IPS-18a (cell line): ENCODE measurements around the gene ABLIM2.

ENCODE experiments used
- H3K27ac ChIP-seq: one replicate; pipeline ENCODE4 v1.5.1; 2013; ENCODE audit warnings: low read length
- H3K27me3 ChIP-seq: one replicate; pipeline ENCODE4 v1.6.1; 2013; ENCODE audit warnings: mild to moderate bottlenecking, low read length; ENCODE audit not compliant: control insufficient read depth, insufficient read depth
- H3K36me3 ChIP-seq: one replicate; pipeline ENCODE4 v1.6.1; 2013; ENCODE audit warnings: low read depth, low read length; ENCODE audit not compliant: control insufficient read depth
- H3K4me1 ChIP-seq: one replicate; pipeline ENCODE4 v1.6.1; 2013; ENCODE audit warnings: low read depth, low read length; ENCODE audit not compliant: control insufficient read depth
- H3K4me3 ChIP-seq: one replicate; pipeline ENCODE4 v1.5.1; 2013; ENCODE audit warnings: low read length
- H3K9ac ChIP-seq: one replicate; pipeline ENCODE4 v1.6.1; 2013; ENCODE audit warnings: mild to moderate bottlenecking, low read length, moderate library complexity
- H3K9me3 ChIP-seq: one replicate; pipeline ENCODE4 v1.6.1; 2013; ENCODE audit warnings: low read depth, low read length; ENCODE audit not compliant: control insufficient read depth

ABLIM2 gene

DNA sequence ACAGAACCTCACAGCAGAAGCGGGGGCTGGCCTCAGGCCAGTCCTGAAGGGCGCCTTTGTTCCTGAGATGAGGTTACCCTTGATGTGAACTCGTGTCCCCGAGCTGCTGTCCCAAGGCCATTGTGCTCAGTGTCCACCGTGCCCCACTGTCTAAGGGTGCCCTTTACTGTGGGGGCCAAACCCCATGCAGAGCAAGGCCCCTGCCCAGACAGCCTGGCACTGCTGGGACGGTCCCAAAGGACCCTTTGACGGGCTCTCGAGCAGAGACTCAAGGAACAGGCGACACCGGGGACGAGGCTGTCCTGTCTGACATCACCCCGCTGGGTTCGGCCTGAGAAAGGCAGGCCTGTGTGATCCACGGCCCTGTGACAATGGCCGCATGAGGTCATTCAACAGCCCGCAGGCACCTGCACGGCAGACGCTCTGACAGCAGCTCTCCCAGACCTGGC is 100.6 kb downstream of the ABLIM2 start:
- Histone ChIP-seq H3K36me3 (no peaks in the 10 kb centered on the region), H3K27me3 (no peaks in the 10 kb centered on the region), H3K27ac (no peak overlapping the region), H3K4me1 (no peaks in the 10 kb centered on the region), H3K4me3 (no peak overlapping the region), H3K9ac (no peak overlapping the region), H3K9me3 (no peaks in the 10 kb centered on the region)

DNA sequence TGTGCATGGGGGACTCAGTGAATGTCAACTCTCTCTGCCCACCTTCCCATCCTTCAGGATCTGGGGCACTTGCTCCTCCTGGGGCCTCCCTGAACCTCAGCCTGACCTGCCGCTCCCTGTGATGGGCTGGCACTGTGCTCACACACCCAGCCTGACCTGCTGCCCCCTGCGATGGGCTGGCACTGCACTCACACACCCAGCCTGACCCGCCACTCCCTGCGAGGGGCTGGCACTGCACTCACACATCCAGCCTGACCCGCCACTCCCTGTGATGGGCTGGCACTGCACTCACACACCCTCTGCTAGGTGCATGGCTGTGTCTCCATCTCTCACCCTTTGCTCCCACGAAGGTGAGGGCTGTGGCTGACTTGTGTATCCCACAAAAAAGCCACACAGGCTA is 103.4 kb downstream of the ABLIM2 start:
- Histone ChIP-seq H3K27ac (no peak overlapping the region), H3K4me3 (no peak overlapping the region)

DNA sequence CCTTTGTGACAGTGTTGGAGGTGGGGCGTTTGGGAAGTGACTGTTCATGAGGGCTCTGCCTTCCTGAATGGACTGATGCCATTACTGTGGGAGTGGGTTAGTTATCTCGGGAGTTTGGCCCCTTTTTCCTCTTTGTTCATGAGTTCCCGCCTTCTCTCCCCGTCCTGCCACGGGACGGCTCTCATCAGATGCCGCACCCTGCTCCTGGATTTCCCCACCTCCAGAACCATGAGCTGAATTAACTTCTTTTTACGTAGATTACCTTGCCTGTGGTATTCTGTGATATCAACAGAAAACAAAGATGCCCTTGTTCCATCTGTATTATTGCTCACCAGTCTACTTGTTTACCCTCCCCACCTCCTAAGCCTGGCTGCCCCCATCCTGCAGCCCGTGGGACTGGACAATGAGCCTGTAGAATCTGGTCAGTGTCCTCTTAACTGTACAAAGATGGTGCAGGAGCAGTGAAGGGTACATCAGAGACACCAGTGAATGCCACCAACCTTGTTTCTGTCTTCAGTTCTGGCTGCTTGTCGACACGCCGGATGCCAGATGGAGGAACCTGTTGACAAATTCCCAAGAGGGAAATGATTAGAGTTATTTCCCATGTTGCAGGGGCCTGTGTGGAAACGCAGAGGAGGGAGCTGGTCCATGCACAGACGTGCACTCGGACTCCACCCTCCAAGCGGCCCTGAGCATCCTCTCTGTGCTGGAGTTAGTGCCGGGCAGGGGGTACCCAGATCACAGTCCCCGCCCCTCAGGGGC is 104.7 kb downstream of the ABLIM2 start:
- H3K4me1 ChIP-seq, result peaks cover 32% of the 10 kb centered on the region
- H3K27me3 ChIP-seq, result no peaks in the 10 kb centered on the region
- no peak overlapping the region for H3K27ac ChIP-seq
- no peaks in the 10 kb centered on the region for H3K9me3 ChIP-seq
- no peak overlapping the region for H3K4me3 ChIP-seq
- H3K36me3 ChIP-seq, result no peaks in the 10 kb centered on the region
- H3K9ac ChIP-seq, result no peak overlapping the region

More for the DNA sequence above, 103.4 kb downstream of the ABLIM2 start:
- Histone ChIP-seq H3K4me1 (peaks cover 19% of the 10 kb centered on the region), H3K36me3 (no peaks in the 10 kb centered on the region), H3K27me3 (no peaks in the 10 kb centered on the region), H3K9ac (no peak overlapping the region), H3K9me3 (no peaks in the 10 kb centered on the region)

DNA sequence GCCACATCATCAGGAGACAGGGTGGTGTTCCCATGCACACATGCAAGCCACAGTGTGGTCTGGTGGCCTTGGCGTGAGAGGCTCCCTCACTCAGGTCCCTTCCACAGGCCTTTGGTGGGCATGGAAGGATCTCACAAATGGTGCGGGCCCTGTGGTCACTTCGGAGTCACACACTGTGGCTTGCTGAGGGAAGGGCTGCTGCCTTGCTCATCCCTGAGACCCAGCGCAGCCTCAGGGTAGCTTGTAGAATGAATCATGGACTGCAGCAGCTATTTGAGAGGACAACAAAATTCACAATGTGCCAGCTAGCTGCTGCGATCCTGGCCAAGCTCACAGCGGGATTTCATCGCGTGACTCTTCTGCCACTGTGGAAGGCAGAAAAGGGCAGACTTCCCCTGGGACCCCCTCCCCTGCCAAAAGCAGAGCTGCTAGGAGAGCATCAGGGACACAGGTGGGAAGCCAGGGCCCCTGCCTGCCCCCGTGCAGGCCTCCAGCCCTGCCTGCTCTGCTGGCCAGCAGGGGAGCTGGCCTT is 106.4 kb downstream of the ABLIM2 start:
- no peak overlapping the region for H3K9ac ChIP-seq
- H3K27ac ChIP-seq, result no peak overlapping the region
- no peaks in the 10 kb centered on the region for H3K9me3 ChIP-seq
- no peaks in the 10 kb centered on the region for H3K27me3 ChIP-seq
- H3K36me3 ChIP-seq, result no peaks in the 10 kb centered on the region
- peaks cover 46% of the 10 kb centered on the region for H3K4me1 ChIP-seq
- H3K4me3 ChIP-seq, result no peak overlapping the region

DNA sequence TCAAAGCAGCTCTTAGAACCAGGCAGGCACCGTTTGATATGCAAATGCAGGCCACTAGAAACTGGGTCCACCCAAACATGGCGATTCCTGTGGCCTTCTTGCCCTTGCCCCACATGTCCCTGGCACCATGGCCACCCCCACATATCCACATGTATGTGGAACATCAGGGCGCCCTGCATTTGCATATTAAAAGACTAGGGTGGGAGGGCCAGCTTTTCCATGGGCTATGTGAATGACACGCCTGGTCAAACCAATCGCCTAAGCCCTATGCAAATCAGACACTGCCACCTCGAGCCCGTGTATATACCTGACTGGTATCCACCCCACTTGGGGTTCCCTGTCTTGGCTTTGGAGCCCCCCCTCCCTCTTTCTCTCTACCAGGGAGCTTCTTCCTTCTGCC is 107.0 kb downstream of the ABLIM2 start:
- Histone ChIP-seq H3K9ac (no peak overlapping the region), H3K27ac (no peak overlapping the region), H3K36me3 (no peaks in the 10 kb centered on the region), H3K4me3 (no peak overlapping the region), H3K27me3 (no peaks in the 10 kb centered on the region), H3K4me1 (peaks cover 46% of the 10 kb centered on the region), H3K9me3 (no peaks in the 10 kb centered on the region)

DNA sequence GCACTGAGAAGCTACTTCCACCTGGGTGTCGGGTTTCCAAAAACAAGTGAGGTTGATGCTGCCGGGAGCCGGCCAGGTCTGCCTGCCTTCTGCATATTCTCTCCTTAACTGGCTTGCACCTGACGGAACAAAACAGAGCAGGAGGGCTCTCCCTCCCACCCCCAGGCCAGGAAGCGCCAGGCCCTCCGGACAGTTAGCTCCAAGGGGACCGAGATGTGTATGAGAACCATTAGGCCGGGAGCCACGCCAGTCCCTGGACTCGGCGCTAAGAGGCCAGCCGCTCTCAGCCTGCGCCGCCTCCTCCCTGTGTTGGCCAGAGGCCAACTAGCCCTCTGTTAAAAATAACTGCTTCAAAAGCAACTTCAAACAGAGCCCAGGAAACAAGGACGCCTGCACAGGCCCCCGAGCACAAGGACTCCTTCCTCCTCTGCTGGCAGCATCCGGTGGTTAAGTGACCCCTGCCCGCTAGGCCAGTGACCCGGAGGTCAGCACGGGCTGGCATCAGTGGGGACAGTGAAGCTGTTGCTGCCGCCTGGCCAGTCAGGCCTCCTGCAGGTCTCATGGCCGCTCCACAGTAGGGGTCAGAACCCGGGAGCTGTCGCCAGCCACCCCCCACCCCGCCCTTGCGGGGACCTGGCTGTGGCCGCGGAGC is 107.9 kb downstream of the ABLIM2 start:
- Histone ChIP-seq H3K27ac (peak overlapping the region; percentile 1), H3K9me3 (no peaks in the 10 kb centered on the region), H3K9ac (no peak overlapping the region), H3K36me3 (no peaks in the 10 kb centered on the region), H3K27me3 (no peaks in the 10 kb centered on the region), H3K4me3 (peak overlapping the region; percentile 26), H3K4me1 (peaks cover 46% of the 10 kb centered on the region)

DNA sequence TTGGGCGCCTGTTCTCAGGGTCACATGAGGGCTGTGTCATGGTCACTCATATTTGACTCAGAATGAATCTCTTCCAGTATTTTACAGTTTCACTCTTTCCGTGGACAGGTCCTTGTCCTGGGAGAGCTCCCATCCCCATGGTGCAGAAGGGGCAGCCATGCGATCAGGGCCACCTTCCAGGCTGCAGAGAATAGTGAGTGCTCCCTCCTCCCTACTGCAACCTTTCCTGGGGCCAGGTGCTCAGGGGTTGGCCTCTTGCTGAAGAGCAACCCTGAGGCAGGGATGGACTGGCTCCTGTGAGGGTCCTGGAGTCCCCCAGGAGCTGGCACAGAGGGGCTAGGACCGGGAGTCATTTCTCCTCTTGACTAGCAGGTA is 108.4 kb downstream of the ABLIM2 start:
- H3K9me3 ChIP-seq, result no peaks in the 10 kb centered on the region
- no peak overlapping the region for H3K9ac ChIP-seq
- H3K36me3 ChIP-seq, result no peaks in the 10 kb centered on the region
- H3K27ac ChIP-seq, result peak overlapping the region; percentile 1
- peak overlapping the region; percentile 26 for H3K4me3 ChIP-seq
- peaks cover 46% of the 10 kb centered on the region for H3K4me1 ChIP-seq
- no peaks in the 10 kb centered on the region for H3K27me3 ChIP-seq

DNA sequence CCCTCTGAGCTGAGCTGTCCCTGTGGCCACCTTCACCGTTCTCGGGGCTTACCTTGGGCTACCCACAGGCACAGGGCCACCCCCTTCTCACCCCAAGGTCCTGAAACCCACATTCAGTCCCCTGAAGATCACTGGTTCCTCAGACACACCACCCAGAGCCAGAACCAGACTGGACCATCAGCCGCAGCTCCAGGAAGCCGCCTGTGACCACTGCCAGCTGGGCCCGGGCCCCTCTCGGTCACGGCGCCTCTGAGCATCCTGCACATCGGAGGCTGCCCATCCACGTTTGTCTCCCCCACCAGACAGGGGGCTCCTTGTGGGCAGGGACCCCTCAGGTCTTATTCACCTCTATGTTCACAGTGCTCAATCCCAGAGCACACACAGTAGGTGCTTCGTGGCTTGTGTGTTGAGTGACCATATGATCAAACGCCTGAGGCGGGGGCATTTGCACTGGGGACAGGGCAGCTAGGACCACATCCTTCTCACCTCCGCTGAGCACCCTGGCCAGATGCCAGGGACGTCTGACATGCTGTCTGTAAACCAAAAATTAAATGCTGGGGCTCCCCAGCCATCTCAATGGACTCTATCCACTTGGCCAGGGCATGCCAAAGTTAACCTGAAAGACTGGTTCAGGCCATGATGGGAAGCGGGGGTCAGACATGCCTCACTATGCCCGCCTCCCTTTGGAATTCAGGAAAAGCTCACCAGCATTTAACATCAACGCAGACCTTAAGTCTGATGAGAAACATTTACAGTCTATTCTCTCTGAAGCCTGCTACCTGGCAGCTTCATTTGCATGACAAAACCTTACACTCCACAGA is 109.5 kb downstream of the ABLIM2 start:
- Histone ChIP-seq H3K4me3 (no peak overlapping the region), H3K9me3 (no peaks in the 10 kb centered on the region), H3K9ac (no peak overlapping the region), H3K4me1 (peaks cover 46% of the 10 kb centered on the region), H3K27ac (no peak overlapping the region), H3K27me3 (no peaks in the 10 kb centered on the region), H3K36me3 (no peaks in the 10 kb centered on the region)

DNA sequence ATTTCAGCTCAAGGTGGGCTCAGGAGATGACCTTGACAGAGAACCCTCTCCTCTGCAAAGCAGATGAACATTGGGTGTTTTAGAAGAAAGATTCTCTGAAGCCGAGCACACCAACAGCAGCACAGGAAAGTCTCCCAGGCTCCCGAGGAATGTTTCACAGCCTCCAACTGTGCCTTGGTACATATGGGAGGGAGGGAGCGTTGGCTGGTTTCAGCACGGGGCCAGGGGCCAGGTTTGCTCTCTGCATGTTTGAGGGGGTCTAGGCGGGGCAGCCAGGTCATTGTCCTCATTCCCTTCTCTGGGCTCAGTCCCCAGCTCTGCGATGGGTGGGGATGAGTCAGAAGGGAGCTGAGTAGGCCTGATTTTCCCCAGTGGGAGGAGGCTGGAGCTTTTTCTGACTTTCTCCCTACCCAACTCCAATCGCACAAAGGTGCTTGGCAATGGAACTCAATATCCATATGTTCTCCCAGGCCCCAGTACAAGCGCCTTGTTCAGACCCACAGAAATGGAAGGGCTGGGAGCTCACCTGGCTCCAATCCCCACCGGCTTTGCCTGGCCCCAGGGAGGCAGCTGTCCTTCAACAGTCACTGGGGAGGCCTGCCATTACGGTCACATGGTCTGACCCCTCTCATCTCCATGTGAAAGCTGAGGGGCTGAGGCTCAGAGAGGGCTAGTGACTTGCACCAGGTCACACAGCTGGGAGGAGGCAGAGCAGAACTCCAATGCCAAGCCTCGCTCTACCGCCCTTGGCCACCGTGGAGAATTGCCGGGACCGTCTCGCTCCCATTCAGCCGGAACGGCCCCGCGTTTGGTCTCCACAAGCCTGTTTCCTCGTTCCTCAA is 110.6 kb downstream of the ABLIM2 start:
- Histone ChIP-seq H3K4me1 (peaks cover 46% of the 10 kb centered on the region), H3K27me3 (no peaks in the 10 kb centered on the region), H3K9me3 (no peaks in the 10 kb centered on the region), H3K9ac (peak overlapping the region; percentile 14), H3K27ac (no peak overlapping the region), H3K4me3 (no peak overlapping the region), H3K36me3 (no peaks in the 10 kb centered on the region)

DNA sequence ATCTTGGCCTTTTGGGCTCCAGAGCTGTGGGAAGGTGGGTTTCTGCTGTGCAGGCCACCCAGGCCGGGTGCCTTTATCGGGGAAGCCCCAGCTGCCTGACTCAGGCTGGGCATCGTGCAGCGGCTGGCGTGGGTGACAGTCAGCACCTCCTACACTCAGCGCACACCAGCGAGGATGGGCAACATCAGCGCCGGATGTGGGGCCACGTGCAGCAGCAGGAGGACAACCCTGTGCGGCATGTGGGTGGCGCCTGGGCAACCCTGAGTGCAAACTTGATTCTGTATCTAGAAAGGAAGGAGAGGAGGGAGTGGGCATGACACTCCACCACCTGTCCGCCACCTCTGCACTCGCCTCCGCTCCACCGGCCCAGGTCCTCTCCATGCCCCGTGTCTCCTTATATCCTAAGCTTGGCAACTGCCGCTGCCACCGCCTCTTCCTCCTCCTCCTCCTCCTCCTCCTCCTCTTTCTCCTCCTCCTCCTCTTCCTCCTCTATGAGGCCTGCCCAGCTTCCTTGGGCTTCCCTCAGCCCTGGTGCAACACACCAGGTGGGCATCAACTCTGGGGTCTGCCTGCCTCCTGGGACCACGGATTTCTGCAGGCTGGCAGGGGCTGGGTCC is 111.6 kb downstream of the ABLIM2 start:
- no peaks in the 10 kb centered on the region for H3K27me3 ChIP-seq
- no peaks in the 10 kb centered on the region for H3K36me3 ChIP-seq
- peaks cover 45% of the 10 kb centered on the region for H3K4me1 ChIP-seq
- no peak overlapping the region for H3K4me3 ChIP-seq
- no peak overlapping the region for H3K9ac ChIP-seq
- no peaks in the 10 kb centered on the region for H3K9me3 ChIP-seq
- H3K27ac ChIP-seq, result no peak overlapping the region
